ENCODE data around the gene LEKR1. TPM values are rescaled to one million over a fixed set of nuclear protein-coding genes. Genes with fewer than 3 reads are reported as not detected.

The LEKR1 gene
- total and polyA plus RNA-seq, 9 of the 15 experiments (the other 6 are each of a cell fraction or from before 2014, with no cell fraction given) = 0.76 to 1.8 (median 1.2) TPM

GRCh38 chr3:156826896-156827882 lies 1.0 kb downstream of the LEKR1 start (continued):
- TF ChIP-seq ATF6 (CRISPR knock-in tag; IDR thresholded peaks at IDR 0.05) (0 out of 2 replicates have a peak, but pooled peaks have one; percentile 19), HNRNPLL (IDR thresholded peaks at IDR 0.05; ENCODE audit: low read depth, low read length, poor library complexity, severe bottlenecking) (peak; percentile 5), NR2C1 (IDR thresholded peaks at IDR 0.05) (0 out of 2 replicates have a peak, but pooled peaks have one; percentile 0), NR2C1 (tag; IDR thresholded peaks at IDR 0.05) (no peak), NR2C2 (CRISPR knock-in tag; IDR thresholded peaks at IDR 0.05) (no peak), NR2C2 (tag; IDR thresholded peaks at IDR 0.05) (no peak), SFPQ (IDR thresholded peaks at IDR 0.05; ENCODE audit: low read depth, low read length) (no peak), ZNF398 (CRISPR knock-in tag; IDR thresholded peaks at IDR 0.05) (no peak), RAD51 (IDR thresholded peaks at IDR 0.05; ENCODE audit: borderline replicate concordance, low read depth) (no peak), TAF7 (tag; IDR thresholded peaks at IDR 0.05) (no peak), GTF2B (IDR thresholded peaks at IDR 0.05; ENCODE audit: extremely low read depth, insufficient read length) (no peak), AFF1 (IDR thresholded peaks at IDR 0.05; ENCODE audit: low read depth in 1 of 2, partially characterized antibody in 2 of 2) (peak in 1 of 2 experiments; percentile 92), BRCA1 (IDR thresholded peaks at IDR 0.05) (no peak), BRCA1 (CRISPR knock-in tag; IDR thresholded peaks at IDR 0.05) (no peak)

All from K562 (cell line).